NCI-H510A treated with DMSO at 0.1 percent for 48 hours (cell line): ENCODE measurements around the gene SLX4IP.
"Not testable (repeated sequence)": the region's sequence is repeated elsewhere in the genome, so short reads cannot be mapped to it uniquely, and the experiment has no call there.

Experiments
- DNase-seq: peaks from one replicate; lab custom pipeline; 2025; lab: John Stamatoyannopoulos, UW

Gene SLX4IP

GRCh38 chr20:10604865-10605440 lies 169.8 kb downstream of the SLX4IP start:
- no peak for DNase-seq

GRCh38 chr20:10605547-10606195 lies 170.6 kb downstream of the SLX4IP start:
- DNase-seq, result no peak

GRCh38 chr20:10609276-10609675 lies 174.2 kb downstream of the SLX4IP start:
- DNase-seq, result no peak

GRCh38 chr20:10609770-10610169 lies 174.7 kb downstream of the SLX4IP start:
- DNase-seq, result no peak

- no peak for DNase-seq
Measured at GRCh38 chr20:10610251-10610650, 175.1 kb downstream of the SLX4IP start.

- no peak for DNase-seq
Measured at GRCh38 chr20:10611357-10611756, 176.3 kb downstream of the SLX4IP start.

GRCh38 chr20:10613426-10613825 lies 178.3 kb downstream of the SLX4IP start:
- DNase-seq, result not testable (repeated sequence)

GRCh38 chr20:10613911-10614310 lies 178.8 kb downstream of the SLX4IP start:
- DNase-seq, result no peak

GRCh38 chr20:10616212-10616611 lies 181.1 kb downstream of the SLX4IP start:
- DNase-seq, result no peak

- DNase-seq, result not testable (repeated sequence)
Measured at GRCh38 chr20:10617549-10618133, 182.5 kb downstream of the SLX4IP start.

- DNase-seq, result no peak
Measured at GRCh38 chr20:10618611-10619245, 183.6 kb downstream of the SLX4IP start.

- DNase-seq, result no peak
Measured at GRCh38 chr20:10619427-10619826, 184.3 kb downstream of the SLX4IP start.

GRCh38 chr20:10621149-10621548 lies 186.0 kb downstream of the SLX4IP start:
- peak; percentile 54 for DNase-seq

GRCh38 chr20:10622657-10623418 lies 187.7 kb downstream of the SLX4IP start:
- DNase-seq, result no peak

- no peak for DNase-seq
Measured at GRCh38 chr20:10625641-10626040, 190.5 kb downstream of the SLX4IP start.

- no peak for DNase-seq
Measured at GRCh38 chr20:10626896-10627295, 191.8 kb downstream of the SLX4IP start.

GRCh38 chr20:10629946-10630650 lies 195.0 kb downstream of the SLX4IP start:
- DNase-seq, result no peak

- no peak for DNase-seq
Measured at GRCh38 chr20:10631126-10631525, 196.0 kb downstream of the SLX4IP start.

GRCh38 chr20:10632721-10633509 lies 197.8 kb downstream of the SLX4IP start:
- DNase-seq, result no peak

GRCh38 chr20:10633718-10634117 lies 198.6 kb downstream of the SLX4IP start:
- DNase-seq, result no peak

- DNase-seq, result no peak
Measured at GRCh38 chr20:10634211-10634610, 199.1 kb downstream of the SLX4IP start.
